Psoas muscle (tissue), 8 donors: ENCODE results near the gene PCSK5. TPM values are rescaled to one million over a fixed set of nuclear protein-coding genes. Genes with fewer than 3 reads are reported as not detected.

ENCODE experiments used
- ATAC-seq, 4 donors: fragments of 200-7000 bp; cut with Tn5 transposase; one replicate each; pipeline ENCODE4 v1.9.1; 2020; ENCODE audit warnings: moderate library complexity in 3 of 4, mild to moderate bottlenecking in 2 of 4
- DNase-seq, 2 donors: peaks; one replicate each; pipeline ENCODE4 v3.0.0-alpha.2; 2020
- H3K27ac ChIP-seq: fragments of 200-600 bp; one replicate; pipeline ENCODE4 v1.8.0; 2022
- H3K27me3 ChIP-seq, 3 donors: fragments of 200-600 bp in 1 of 3; one replicate each; pipeline versions ENCODE4 v1.6.1 to v1.8.0; 2013 to 2022; ENCODE audit warnings: low read length in 2 of 3, mild to moderate bottlenecking in 2 of 3, moderate library complexity in 1 of 3; ENCODE audit not compliant: insufficient read depth in 3 of 3
- H3K36me3 ChIP-seq, 2 donors: fragments of 200-600 bp in 1 of 2; one replicate each; pipeline versions ENCODE4 v1.6.1 to v1.8.0; 2013 to 2022; ENCODE audit warnings: low read depth in 1 of 2, mild to moderate bottlenecking in 1 of 2, moderate library complexity in 1 of 2; ENCODE audit not compliant: insufficient read depth in 1 of 2
- H3K4me1 ChIP-seq: fragments of 200-600 bp; one replicate; pipeline ENCODE4 v1.8.0; 2022
- H3K4me3 ChIP-seq: fragments of 200-600 bp; one replicate; pipeline ENCODE4 v1.8.0; 2022; ENCODE audit warnings: mild to moderate bottlenecking
- H3K9me3 ChIP-seq: fragments of 200-600 bp; one replicate; pipeline ENCODE4 v1.8.0; 2022
- CTCF ChIP-seq: fragments of 200-600 bp; IDR thresholded peaks from one replicate; pipeline ENCODE4 v1.8.0; 2022; ENCODE audit warnings: antibody characterized with exemption
- WGBS, 3 donors: extraction: QIAGEN DNeasy Blood & Tissue Kit; methylation state at CpG; one replicate each; pipeline versions ENCODE4 v1.1.6 to v1.1.7; 2013; 5-methylcytosine and 5-hydroxymethylcytosine counted together
- intact Hi-C, 2 donors: fragments of 100-400 bp; cut with DNase I; formaldehyde crosslinking; loops; one replicate each; pipeline versions ENCODE4 v1.11.0 to v1.14.2; 2022
- polyA plus RNA-seq, 3 donors: library from polyadenylated mRNA; stranded (reverse); fragments of 200-250 nt; gene quantifications; one replicate each; pipeline ENCODE4 v1.2.3, GENCODE V29; 2013
- total RNA-seq, 4 donors: library from RNA; stranded (reverse); fragmentation: NEBNext Ultra II Directional in 2 of 4; extraction: Animal tissue kit (Norgen Biotek cat#: 25700) in 2 of 4; gene quantifications; one replicate each; pipeline versions ENCODE4 v1.2.1 to v1.2.4, GENCODE V29; 2021 to 2023
- donor health status: healthy with polysubstance abuse.
- donor health status: DM: no; HTN: no; CAD: no; lungs with moderate emphysema.
- donor health status: Bipolar disorder and iron deficiency.
- donor health status: healthy.
- donor health status: DM: yes; HTN: yes; CAD: no.
- donor health status: DM: no; HTN: no; CAD: no.
- donor health status: DM: no; HTN: no; CAD: no.
- donor health status: DM: yes; HTN: yes; CAD: no.

PCSK5 gene
- total and polyA plus RNA-seq, 7 donors = 0.75 to 4.4 (median 2.3) TPM

GRCh38 chr9:75983319-75984045 lies 93.0 kb downstream of the PCSK5 start:
- H3K4me1 ChIP-seq = no peaks in the 10 kb centered on the region
- no peak for TF ChIP-seq CTCF
- H3K9me3 ChIP-seq = no peaks in the 10 kb centered on the region
- ATAC-seq (no peak), DNase-seq (no peak)
- intact Hi-C loops = no loop called here
- no peak overlapping the region for H3K27ac ChIP-seq
- H3K27me3 ChIP-seq = no peaks in the 10 kb centered on the region
- 82 to 86% (median 82%) methylated on average over 4 of the region's 4 CpGs for WGBS, 3 donors
- no peaks in the 10 kb centered on the region for H3K36me3 ChIP-seq
- H3K4me3 ChIP-seq = no peak overlapping the region

DNA sequence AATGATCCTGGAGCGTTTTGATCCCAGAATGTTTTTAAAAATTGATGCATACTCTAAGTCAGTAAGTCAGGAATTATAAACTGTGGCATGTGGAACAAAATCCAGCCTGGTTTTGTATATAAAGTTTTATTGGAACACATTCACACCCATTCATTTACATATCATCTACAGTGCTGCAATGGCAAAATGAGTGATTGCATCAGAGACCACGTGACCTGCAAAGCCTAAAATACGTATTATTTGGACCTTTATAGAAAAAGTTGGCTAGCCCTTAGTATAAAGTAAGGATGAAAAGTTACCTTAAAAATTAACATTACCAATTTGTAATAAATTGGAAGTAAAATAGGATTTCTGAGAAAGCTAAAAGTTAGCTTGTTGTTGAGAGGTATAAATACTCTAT lies 95.0 kb downstream of the PCSK5 start:
- WGBS, 3 donors = 60 to 70% (median 69%) methylated on average over 3 of the region's 3 CpGs
- DNase-seq = no peak
- intact Hi-C loops = no loop called here
- Histone ChIP-seq H3K27me3 (no peaks in the 10 kb centered on the region), H3K4me1 (no peaks in the 10 kb centered on the region), H3K27ac (no peak overlapping the region), H3K4me3 (no peak overlapping the region), H3K9me3 (no peaks in the 10 kb centered on the region), H3K36me3 (no peaks in the 10 kb centered on the region)
- no peak for TF ChIP-seq CTCF
- no peak for ATAC-seq

DNA sequence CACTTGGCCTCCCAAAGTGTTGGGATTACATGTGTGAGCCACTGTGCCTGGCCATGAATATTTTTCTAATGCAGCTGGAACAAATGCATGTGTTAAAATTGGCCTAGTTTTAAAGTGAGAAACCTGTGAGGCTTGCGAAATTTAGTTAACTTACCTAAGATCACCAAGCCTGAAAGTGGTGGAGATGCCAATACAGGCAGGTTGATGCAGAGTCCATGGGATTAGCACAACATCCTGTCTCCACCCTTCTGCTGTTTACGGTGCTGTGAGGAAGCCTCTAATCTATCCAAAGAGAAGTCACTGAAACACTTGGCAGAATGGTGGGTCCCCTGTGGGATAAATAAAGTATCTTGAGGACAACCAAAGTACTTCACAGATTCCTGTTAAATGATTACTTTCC lies 98.2 kb downstream of the PCSK5 start:
- DNase-seq (no peak), ATAC-seq (no peak)
- no peak overlapping the region for H3K27ac ChIP-seq
- H3K9me3 ChIP-seq = no peaks in the 10 kb centered on the region
- intact Hi-C loops = no loop called here
- no peaks in the 10 kb centered on the region for H3K4me1 ChIP-seq
- no peak overlapping the region for H3K4me3 ChIP-seq
- H3K36me3 ChIP-seq = no peaks in the 10 kb centered on the region
- no peak for TF ChIP-seq CTCF
- H3K27me3 ChIP-seq = no peaks in the 10 kb centered on the region
- WGBS, 3 donors = 70 to 75% (median 72%) methylated on average over 2 of the region's 2 CpGs

- Histone ChIP-seq H3K4me3 (no peak overlapping the region), H3K4me1 (no peaks in the 10 kb centered on the region), H3K36me3 (no peaks in the 10 kb centered on the region), H3K27ac (no peak overlapping the region), H3K27me3 (no peaks in the 10 kb centered on the region), H3K9me3 (no peaks in the 10 kb centered on the region)
- intact Hi-C loops = no loop called here
- ATAC-seq (no peak), DNase-seq (no peak)
- no peak for TF ChIP-seq CTCF
- 76 to 82% (median 81%) methylated on average over 5 of the region's 5 CpGs for WGBS, 3 donors
Observed at GRCh38 chr9:75990156-75990555, 99.7 kb downstream of the PCSK5 start.
